HUES6 (cell line): ENCODE data around the gene ITPR2.

ENCODE experiments used
- H3K27ac ChIP-seq: 2 replicates; pipeline ENCODE4 v1.7.0; 2013; ENCODE audit warnings: low read depth, mild to moderate bottlenecking, low read length, inconsistent platforms
- H3K27me3 ChIP-seq: 2 replicates; pipeline ENCODE4 v1.6.1; 2013; ENCODE audit warnings: low read length; ENCODE audit not compliant: control insufficient read depth, insufficient read depth
- H3K36me3 ChIP-seq: 2 replicates; pipeline ENCODE4 v1.6.1; 2013; ENCODE audit warnings: low read length; ENCODE audit not compliant: control insufficient read depth, insufficient read depth
- H3K4me1 ChIP-seq: 2 replicates; pipeline ENCODE4 v1.6.1; 2013; ENCODE audit warnings: low read length; ENCODE audit not compliant: control insufficient read depth, insufficient read depth
- H3K4me3 ChIP-seq: 2 replicates; pipeline ENCODE4 v1.5.1; 2013; ENCODE audit warnings: low read depth, low read length
- H3K9ac ChIP-seq: one replicate; pipeline ENCODE4 v1.6.1; 2013; ENCODE audit warnings: mild to moderate bottlenecking, low read length
- H3K9me3 ChIP-seq: 2 replicates; pipeline ENCODE4 v1.6.1; 2013; ENCODE audit warnings: low read depth, low read length; ENCODE audit not compliant: control insufficient read depth, insufficient read depth

The ITPR2 gene

GRCh38 chr12:26426652-26427051 is 406.3 kb downstream of the ITPR2 start:
- Histone ChIP-seq H3K9ac (no peak overlapping the region), H3K4me3 (no peak overlapping the region), H3K9me3 (no peaks in the 10 kb centered on the region), H3K36me3 (no peaks in the 10 kb centered on the region), H3K27ac (no peak overlapping the region), H3K4me1 (no peaks in the 10 kb centered on the region), H3K27me3 (no peaks in the 10 kb centered on the region)

- Histone ChIP-seq H3K4me3 (no peak overlapping the region), H3K36me3 (no peaks in the 10 kb centered on the region), H3K27me3 (no peaks in the 10 kb centered on the region), H3K27ac (no peak overlapping the region), H3K9me3 (no peaks in the 10 kb centered on the region), H3K9ac (no peak overlapping the region), H3K4me1 (no peaks in the 10 kb centered on the region)
These were observed 407.3 kb downstream of the ITPR2 start for GRCh38 chr12:26425587-26426260.

- H3K9me3 ChIP-seq = no peaks in the 10 kb centered on the region
- H3K4me1 ChIP-seq = no peaks in the 10 kb centered on the region
- no peaks in the 10 kb centered on the region for H3K36me3 ChIP-seq
- H3K4me3 ChIP-seq = no peak overlapping the region
- H3K27ac ChIP-seq = no peak overlapping the region
- H3K9ac ChIP-seq = no peak overlapping the region
- H3K27me3 ChIP-seq = no peaks in the 10 kb centered on the region
These were observed 410.1 kb downstream of the ITPR2 start for GRCh38 chr12:26422839-26423398.

GRCh38 chr12:26416550-26416949 is 416.4 kb downstream of the ITPR2 start:
- Histone ChIP-seq H3K27ac (no peak overlapping the region), H3K9me3 (no peaks in the 10 kb centered on the region), H3K9ac (no peak overlapping the region)

GRCh38 chr12:26410689-26411088 is 422.3 kb downstream of the ITPR2 start:
- Histone ChIP-seq H3K9ac (no peak overlapping the region), H3K27ac (no peak overlapping the region), H3K27me3 (no peaks in the 10 kb centered on the region), H3K4me1 (no peaks in the 10 kb centered on the region), H3K4me3 (no peak overlapping the region), H3K36me3 (peaks cover 2% of the 10 kb centered on the region; the same call in 1 of the 2 replicates), H3K9me3 (no peaks in the 10 kb centered on the region)

More at GRCh38 chr12:26416550-26416949, 416.4 kb downstream of the ITPR2 start:
- H3K36me3 ChIP-seq = peaks cover 2% of the 10 kb centered on the region; the same call in 1 of the 2 replicates
- no peaks in the 10 kb centered on the region for H3K27me3 ChIP-seq
- H3K4me1 ChIP-seq = no peaks in the 10 kb centered on the region
- H3K4me3 ChIP-seq = no peak overlapping the region

GRCh38 chr12:26406813-26407212 is 426.2 kb downstream of the ITPR2 start:
- Histone ChIP-seq H3K27me3 (no peaks in the 10 kb centered on the region), H3K36me3 (no peaks in the 10 kb centered on the region; the same call in 1 of the 2 replicates), H3K9ac (no peak overlapping the region), H3K4me1 (no peaks in the 10 kb centered on the region), H3K4me3 (no peak overlapping the region), H3K27ac (no peak overlapping the region), H3K9me3 (no peaks in the 10 kb centered on the region)

- Histone ChIP-seq H3K4me1 (no peaks in the 10 kb centered on the region), H3K9ac (no peak overlapping the region), H3K36me3 (no peaks in the 10 kb centered on the region; the same call in 1 of the 2 replicates), H3K27me3 (no peaks in the 10 kb centered on the region), H3K9me3 (no peaks in the 10 kb centered on the region), H3K27ac (no peak overlapping the region), H3K4me3 (no peak overlapping the region)
These were observed 426.6 kb downstream of the ITPR2 start for GRCh38 chr12:26406391-26406790.

- H3K4me3 ChIP-seq = no peak overlapping the region
- no peak overlapping the region for H3K9ac ChIP-seq
- no peaks in the 10 kb centered on the region; the same call in 1 of the 2 replicates for H3K36me3 ChIP-seq
- no peaks in the 10 kb centered on the region for H3K9me3 ChIP-seq
- H3K27me3 ChIP-seq = no peaks in the 10 kb centered on the region
- H3K4me1 ChIP-seq = no peaks in the 10 kb centered on the region
- H3K27ac ChIP-seq = no peak overlapping the region
These were observed 429.4 kb downstream of the ITPR2 start for GRCh38 chr12:26403601-26404000.

- Histone ChIP-seq H3K36me3 (no peaks in the 10 kb centered on the region), H3K9me3 (no peaks in the 10 kb centered on the region), H3K4me3 (no peak overlapping the region), H3K9ac (no peak overlapping the region), H3K4me1 (no peaks in the 10 kb centered on the region), H3K27ac (no peak overlapping the region), H3K27me3 (no peaks in the 10 kb centered on the region)
These were observed 430.3 kb downstream of the ITPR2 start for GRCh38 chr12:26402648-26403047.

GRCh38 chr12:26401874-26402273 is 431.1 kb downstream of the ITPR2 start:
- no peaks in the 10 kb centered on the region for H3K9me3 ChIP-seq
- no peak overlapping the region for H3K9ac ChIP-seq
- H3K36me3 ChIP-seq = no peaks in the 10 kb centered on the region
- no peak overlapping the region for H3K4me3 ChIP-seq
- no peaks in the 10 kb centered on the region for H3K27me3 ChIP-seq
- no peaks in the 10 kb centered on the region for H3K4me1 ChIP-seq
- H3K27ac ChIP-seq = no peak overlapping the region

- H3K9ac ChIP-seq = no peak overlapping the region
- H3K9me3 ChIP-seq = no peaks in the 10 kb centered on the region
- no peak overlapping the region for H3K27ac ChIP-seq
- no peaks in the 10 kb centered on the region for H3K36me3 ChIP-seq
- no peaks in the 10 kb centered on the region for H3K27me3 ChIP-seq
- no peaks in the 10 kb centered on the region for H3K4me1 ChIP-seq
- H3K4me3 ChIP-seq = no peak overlapping the region
These were observed 432.4 kb downstream of the ITPR2 start for GRCh38 chr12:26400627-26401026.
